Measurements from ENCODE around the gene SIPA1L3. TPM values are rescaled to one million over a fixed set of nuclear protein-coding genes. Genes with fewer than 3 reads are reported as not detected.

The SIPA1L3 gene
- total RNA-seq, 2 experiments from 2014 or later: 8.9 to 9.8 TPM

- Mint-ChIP-seq H3K9me3 (peaks cover 2% of the 10 kb centered on the region), H3K27ac (no peak overlapping the region), H3K4me3 (no peak overlapping the region), H3K27me3 (no peaks in the 10 kb centered on the region), H3K4me1 (ENCODE audit: low read depth) (peaks cover 9% of the 10 kb centered on the region), H3K36me3 (ENCODE audit: low read depth) (peaks cover 2% of the 10 kb centered on the region)
- intact Hi-C loops (cut with micrococcal nuclease): no loop called here
- TF ChIP-seq CTCF (IDR thresholded peaks at IDR 0.05): no peak
- DNase-seq (no peak), ATAC-seq (no peak)
- POLR2A ChIA-PET: no interaction called here
- CTCF ChIA-PET: no interaction called here
Observed at GRCh38 chr19:38191747-38192146, 284.7 kb downstream of the SIPA1L3 start.

DNA sequence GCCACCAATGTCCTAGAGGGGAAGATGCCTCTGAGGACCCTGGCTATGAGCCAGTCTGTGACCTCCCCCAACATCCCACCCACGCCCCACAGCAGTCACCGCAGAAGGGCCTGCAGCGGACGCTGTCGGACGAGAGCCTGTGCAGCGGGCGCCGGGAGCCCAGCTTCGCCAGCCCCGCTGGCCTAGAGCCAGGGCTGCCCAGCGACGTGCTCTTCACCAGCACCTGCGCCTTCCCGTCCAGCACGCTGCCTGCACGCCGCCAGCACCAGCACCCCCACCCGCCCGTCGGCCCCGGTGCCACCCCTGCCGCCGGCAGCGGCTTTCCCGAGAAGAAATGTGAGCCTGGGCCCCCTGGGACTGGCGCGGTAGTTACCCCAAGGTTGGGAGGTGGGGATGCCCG lies 286.4 kb downstream of the SIPA1L3 start:
- Mint-ChIP-seq H3K36me3 (ENCODE audit: low read depth) (peaks cover 2% of the 10 kb centered on the region), H3K4me3 (no peak overlapping the region), H3K4me1 (ENCODE audit: low read depth) (peaks cover 9% of the 10 kb centered on the region), H3K9me3 (peaks cover 2% of the 10 kb centered on the region), H3K27ac (no peak overlapping the region), H3K27me3 (no peaks in the 10 kb centered on the region)
- intact Hi-C loops (cut with micrococcal nuclease): no loop called here
- ATAC-seq (no peak), DNase-seq (no peak)
- TF ChIP-seq CTCF (IDR thresholded peaks at IDR 0.05): no peak
- POLR2A ChIA-PET: no interaction called here
- CTCF ChIA-PET: no interaction called here

GRCh38 chr19:38194061-38194701 lies 287.2 kb downstream of the SIPA1L3 start:
- no peak overlapping the region for H3K27ac Mint-ChIP-seq
- H3K36me3 Mint-ChIP-seq (ENCODE audit: low read depth): peaks cover 2% of the 10 kb centered on the region
- no peak for TF ChIP-seq CTCF (IDR thresholded peaks at IDR 0.05)
- H3K4me3 Mint-ChIP-seq: no peak overlapping the region
- DNase-seq (no peak), ATAC-seq (no peak)
- CTCF ChIA-PET: no interaction called here
- intact Hi-C loops (cut with micrococcal nuclease): no loop called here
- POLR2A ChIA-PET: no interaction called here
- peaks cover 6% of the 10 kb centered on the region for H3K4me1 Mint-ChIP-seq (ENCODE audit: low read depth)
- H3K27me3 Mint-ChIP-seq: no peaks in the 10 kb centered on the region
- H3K9me3 Mint-ChIP-seq: peaks cover 2% of the 10 kb centered on the region

GRCh38 chr19:38195237-38195636 lies 288.2 kb downstream of the SIPA1L3 start:
- ATAC-seq: no peak
- no peak for TF ChIP-seq CTCF (IDR thresholded peaks at IDR 0.05)
- Mint-ChIP-seq H3K9me3 (peaks cover 2% of the 10 kb centered on the region), H3K27ac (no peak overlapping the region), H3K4me3 (no peak overlapping the region), H3K36me3 (ENCODE audit: low read depth) (peaks cover 2% of the 10 kb centered on the region), H3K4me1 (ENCODE audit: low read depth) (peaks cover 1% of the 10 kb centered on the region), H3K27me3 (no peaks in the 10 kb centered on the region)
- ChIA-PET CTCF (no interaction called here), POLR2A (no interaction called here)
- intact Hi-C loops (cut with micrococcal nuclease): no loop called here
- no peak for DNase-seq

- ATAC-seq (no peak), DNase-seq (no peak)
- no peaks in the 10 kb centered on the region for H3K27me3 Mint-ChIP-seq
- ChIA-PET CTCF (no interaction called here), POLR2A (no interaction called here)
- H3K27ac Mint-ChIP-seq: no peak overlapping the region
- peaks cover 2% of the 10 kb centered on the region for H3K9me3 Mint-ChIP-seq
- TF ChIP-seq CTCF (IDR thresholded peaks at IDR 0.05): no peak
- H3K4me3 Mint-ChIP-seq: no peak overlapping the region
- peaks cover 2% of the 10 kb centered on the region for H3K36me3 Mint-ChIP-seq (ENCODE audit: low read depth)
- no peaks in the 10 kb centered on the region for H3K4me1 Mint-ChIP-seq (ENCODE audit: low read depth)
- intact Hi-C loops (cut with micrococcal nuclease): no loop called here
Observed at GRCh38 chr19:38196245-38196837, 289.3 kb downstream of the SIPA1L3 start.

All from activated CD8-positive, alpha-beta T cell treated with anti-CD3 and anti-CD28 coated beads for 36 hours (primary cell).